Activated T-cell treated with anti-CD3 and anti-CD28 coated beads, Interleukin-2, amount 50 U/mL, for 1 hour (primary cell): ENCODE data around the gene IFI27L1.

Experiments
- DNase-seq: peaks from one replicate; pipeline ENCODE4 v3.0.0-alpha.2; 2020

IFI27L1 gene

GRCh38 chr14:94081386-94081820 lies 293 bp downstream of the IFI27L1 start:
- no peak for DNase-seq

- DNase-seq = no peak
These were observed 6.8 kb downstream of the IFI27L1 start for GRCh38 chr14:94087891-94088290.

- no peak for DNase-seq
These were observed 7.4 kb downstream of the IFI27L1 start for GRCh38 chr14:94088516-94088915.

- DNase-seq = no peak
These were observed 8.4 kb downstream of the IFI27L1 start for GRCh38 chr14:94089479-94089878.

- DNase-seq = no peak
These were observed 12.3 kb downstream of the IFI27L1 start for GRCh38 chr14:94093418-94093817.

- DNase-seq = no peak
These were observed 16.0 kb downstream of the IFI27L1 start for GRCh38 chr14:94097091-94097490.

GRCh38 chr14:94098326-94098992 lies 17.3 kb downstream of the IFI27L1 start:
- no peak for DNase-seq

GRCh38 chr14:94099006-94099405 lies 17.9 kb downstream of the IFI27L1 start:
- DNase-seq = no peak

GRCh38 chr14:94100847-94101246 lies 19.7 kb downstream of the IFI27L1 start:
- no peak for DNase-seq

- DNase-seq = no peak
These were observed 20.6 kb downstream of the IFI27L1 start for GRCh38 chr14:94101748-94102147.

GRCh38 chr14:94102768-94103482 lies 21.8 kb downstream of the IFI27L1 start:
- no peak for DNase-seq

GRCh38 chr14:94103554-94104150 lies 22.5 kb downstream of the IFI27L1 start:
- no peak for DNase-seq

- DNase-seq = no peak
These were observed 23.6 kb downstream of the IFI27L1 start for GRCh38 chr14:94104731-94105130.

- DNase-seq = no peak
These were observed 28.8 kb downstream of the IFI27L1 start for GRCh38 chr14:94109915-94110250.

- DNase-seq = no peak
These were observed 29.6 kb downstream of the IFI27L1 start, which contains the start of gene IFI27 for GRCh38 chr14:94110552-94111181. TSS of gene IFI27 (plus strand) at chr14:94110736.

- no peak for DNase-seq
These were observed 30.4 kb downstream of the IFI27L1 start for GRCh38 chr14:94111276-94112095.

- DNase-seq = no peak
These were observed 31.5 kb downstream of the IFI27L1 start for GRCh38 chr14:94112513-94113063.

GRCh38 chr14:94113073-94113472 lies 32.0 kb downstream of the IFI27L1 start:
- DNase-seq = no peak

GRCh38 chr14:94113490-94113889 lies 32.4 kb downstream of the IFI27L1 start:
- DNase-seq = no peak

- DNase-seq = no peak
These were observed 32.9 kb downstream of the IFI27L1 start for GRCh38 chr14:94113908-94114588.

GRCh38 chr14:94114589-94115057 lies 33.5 kb downstream of the IFI27L1 start:
- no peak for DNase-seq
